HUES48 (cell line): ENCODE data around the gene TDRD1.
"Not testable (repeated sequence)": the region's sequence is repeated elsewhere in the genome, so short reads cannot be mapped to it uniquely, and the experiment has no call there.

Experiments used
- H3K27ac ChIP-seq: one replicate; pipeline ENCODE4 v1.7.0; 2013; ENCODE audit warnings: low read depth, low read length, inconsistent platforms
- H3K27me3 ChIP-seq: 2 replicates; pipeline ENCODE4 v1.6.1; 2013; ENCODE audit warnings: mild to moderate bottlenecking, low read length; ENCODE audit not compliant: control insufficient read depth, insufficient read depth
- H3K36me3 ChIP-seq: 2 replicates; pipeline ENCODE4 v1.6.1; 2013; ENCODE audit warnings: low read length; ENCODE audit not compliant: control insufficient read depth, insufficient read depth
- H3K4me1 ChIP-seq: 2 replicates; pipeline ENCODE4 v1.6.1; 2013; ENCODE audit warnings: mild to moderate bottlenecking, low read length; ENCODE audit not compliant: control insufficient read depth, insufficient read depth
- H3K4me3 ChIP-seq: 2 replicates; pipeline ENCODE4 v1.5.1; 2013; ENCODE audit warnings: mild to moderate bottlenecking, low read depth, low read length
- H3K9ac ChIP-seq: 2 replicates; pipeline ENCODE4 v1.6.1; 2013; ENCODE audit warnings: mild to moderate bottlenecking, low read depth, low read length, moderate library complexity
- H3K9me3 ChIP-seq: 2 replicates; pipeline ENCODE4 v1.6.1; 2013; ENCODE audit warnings: low read length; ENCODE audit not compliant: control insufficient read depth, insufficient read depth

Gene TDRD1

GRCh38 chr10:114179148-114179547, at the start of gene TDRD1:
TSS of gene TDRD1 (plus strand) at chr10:114179353. CDS start at chr10:114187832, 8,479 bp downstream.
- H3K36me3 ChIP-seq = no peaks in the 10 kb centered on the region
- H3K4me1 ChIP-seq = peaks cover 12% of the 10 kb centered on the region
- no peak within 1 kb of the TSS for H3K9ac ChIP-seq
- H3K9me3 ChIP-seq = no peaks in the 10 kb centered on the region
- no peaks in the 10 kb centered on the region for H3K27me3 ChIP-seq
- no peak within 1 kb of the TSS for H3K27ac ChIP-seq
- no peak within 1 kb of the TSS for H3K4me3 ChIP-seq

GRCh38 chr10:114131094-114131493, 48.1 kb upstream of the TDRD1 start:
- no peak overlapping the region for H3K27ac ChIP-seq
- H3K36me3 ChIP-seq = peaks cover 94% of the 10 kb centered on the region

DNA sequence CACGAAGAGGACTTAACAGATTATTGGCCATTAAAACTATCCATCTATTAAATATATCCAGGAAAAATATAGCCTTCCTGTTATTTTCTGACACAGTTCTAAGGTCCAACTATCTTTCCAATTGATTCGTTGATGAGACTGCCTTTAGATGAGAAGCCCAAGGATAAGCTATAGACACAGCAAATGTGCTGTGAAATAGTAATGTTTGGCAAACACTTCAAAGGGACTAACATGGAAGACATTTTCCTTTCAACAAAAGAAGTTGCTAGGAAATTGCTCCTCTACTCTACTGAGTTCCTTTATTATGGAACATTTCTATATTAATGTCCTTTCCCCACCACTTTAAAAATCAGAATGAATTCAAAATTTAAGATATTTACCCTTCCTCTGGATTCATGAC, 43.7 kb upstream of the TDRD1 start:
- Histone ChIP-seq H3K27me3 (no peaks in the 10 kb centered on the region), H3K36me3 (peaks cover 65% of the 10 kb centered on the region), H3K4me3 (no peak overlapping the region), H3K27ac (no peak overlapping the region), H3K9me3 (no peaks in the 10 kb centered on the region), H3K9ac (no peak overlapping the region), H3K4me1 (no peaks in the 10 kb centered on the region)

More at GRCh38 chr10:114131094-114131493, 48.1 kb upstream of the TDRD1 start:
- no peak overlapping the region for H3K9ac ChIP-seq
- no peak overlapping the region for H3K4me3 ChIP-seq
- H3K4me1 ChIP-seq = no peaks in the 10 kb centered on the region
- no peaks in the 10 kb centered on the region for H3K27me3 ChIP-seq
- no peaks in the 10 kb centered on the region for H3K9me3 ChIP-seq

DNA sequence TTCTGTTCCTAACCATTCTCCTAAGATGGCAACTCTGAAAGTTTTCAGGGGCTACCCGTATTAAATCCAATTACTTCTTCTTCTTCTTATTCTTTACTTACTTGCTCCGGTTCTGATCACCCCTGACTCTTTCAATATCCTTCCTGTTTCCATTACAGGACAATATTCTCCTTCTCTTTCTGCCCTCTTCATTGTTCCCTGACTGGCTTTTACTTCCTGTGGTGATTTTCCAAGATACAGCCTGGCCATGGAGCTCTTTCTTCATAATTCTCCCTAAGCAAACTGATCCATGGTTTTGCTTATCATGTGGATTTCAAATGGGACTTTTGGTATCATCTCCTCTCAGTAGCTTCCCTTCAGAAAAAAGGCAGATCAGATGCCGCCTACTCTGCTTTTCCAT, 40.6 kb upstream of the TDRD1 start:
- H3K27ac ChIP-seq = no peak overlapping the region
- no peak overlapping the region for H3K9ac ChIP-seq
- peaks cover 58% of the 10 kb centered on the region for H3K36me3 ChIP-seq
- no peaks in the 10 kb centered on the region for H3K9me3 ChIP-seq
- H3K4me3 ChIP-seq = no peak overlapping the region
- no peaks in the 10 kb centered on the region for H3K4me1 ChIP-seq
- no peaks in the 10 kb centered on the region for H3K27me3 ChIP-seq

GRCh38 chr10:114140036-114140435, 39.1 kb upstream of the TDRD1 start:
- H3K27me3 ChIP-seq = no peaks in the 10 kb centered on the region
- no peak overlapping the region for H3K4me3 ChIP-seq
- peaks cover 56% of the 10 kb centered on the region for H3K36me3 ChIP-seq
- H3K27ac ChIP-seq = no peak overlapping the region
- H3K9me3 ChIP-seq = no peaks in the 10 kb centered on the region
- H3K9ac ChIP-seq = no peak overlapping the region
- no peaks in the 10 kb centered on the region for H3K4me1 ChIP-seq

GRCh38 chr10:114140827-114141226, 38.3 kb upstream of the TDRD1 start:
- not testable (repeated sequence) for H3K4me1 ChIP-seq, H3K27me3 ChIP-seq, H3K27ac ChIP-seq, H3K9me3 ChIP-seq, H3K4me3 ChIP-seq, H3K9ac ChIP-seq
- H3K36me3 ChIP-seq = peaks cover 54% of the 10 kb centered on the region

DNA sequence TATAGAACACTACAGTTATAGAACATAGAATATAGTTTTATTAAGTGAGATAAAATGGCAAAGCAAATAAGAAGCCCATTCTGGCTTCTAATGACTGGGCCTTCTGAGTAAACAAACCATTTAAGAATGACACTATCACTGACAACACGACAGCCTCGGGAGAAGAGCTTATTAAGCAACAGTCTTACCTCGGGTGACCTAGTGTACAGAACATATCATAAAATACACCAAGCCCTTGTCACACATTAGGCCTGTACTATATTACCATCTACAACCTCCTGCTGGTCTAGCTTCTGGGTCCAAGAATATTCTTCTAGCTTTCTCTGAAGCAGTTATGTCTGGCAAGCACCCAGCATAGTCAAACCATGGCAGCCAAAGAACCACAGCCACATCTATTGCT, 37.1 kb upstream of the TDRD1 start:
- no peaks in the 10 kb centered on the region for H3K27me3 ChIP-seq
- no peaks in the 10 kb centered on the region for H3K9me3 ChIP-seq
- H3K36me3 ChIP-seq = peaks cover 49% of the 10 kb centered on the region
- no peak overlapping the region for H3K9ac ChIP-seq
- no peak overlapping the region for H3K4me3 ChIP-seq
- no peaks in the 10 kb centered on the region for H3K4me1 ChIP-seq
- H3K27ac ChIP-seq = no peak overlapping the region

DNA sequence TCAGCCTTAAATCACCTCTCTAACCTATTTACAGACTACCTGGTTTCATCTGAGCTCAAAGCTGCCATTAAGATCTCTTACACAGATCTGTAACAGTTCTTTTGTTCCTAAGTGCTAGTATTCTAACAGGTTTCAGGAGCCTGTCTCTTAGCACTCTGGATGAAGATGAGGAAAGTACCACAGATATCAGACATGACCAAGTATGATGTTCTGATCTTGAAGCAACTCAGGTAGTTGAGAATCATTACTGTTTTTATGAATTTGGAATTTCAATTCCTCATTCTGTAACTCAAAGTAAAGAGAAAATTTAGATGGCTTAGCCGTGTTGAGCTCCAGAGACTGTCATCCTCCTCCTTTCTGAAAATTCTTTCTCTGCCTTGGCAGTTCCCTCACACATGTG, 36.0 kb upstream of the TDRD1 start:
- Histone ChIP-seq H3K36me3 (peaks cover 53% of the 10 kb centered on the region), H3K4me3 (no peak overlapping the region), H3K9me3 (no peaks in the 10 kb centered on the region), H3K27ac (no peak overlapping the region), H3K27me3 (no peaks in the 10 kb centered on the region), H3K9ac (no peak overlapping the region), H3K4me1 (no peaks in the 10 kb centered on the region)

DNA sequence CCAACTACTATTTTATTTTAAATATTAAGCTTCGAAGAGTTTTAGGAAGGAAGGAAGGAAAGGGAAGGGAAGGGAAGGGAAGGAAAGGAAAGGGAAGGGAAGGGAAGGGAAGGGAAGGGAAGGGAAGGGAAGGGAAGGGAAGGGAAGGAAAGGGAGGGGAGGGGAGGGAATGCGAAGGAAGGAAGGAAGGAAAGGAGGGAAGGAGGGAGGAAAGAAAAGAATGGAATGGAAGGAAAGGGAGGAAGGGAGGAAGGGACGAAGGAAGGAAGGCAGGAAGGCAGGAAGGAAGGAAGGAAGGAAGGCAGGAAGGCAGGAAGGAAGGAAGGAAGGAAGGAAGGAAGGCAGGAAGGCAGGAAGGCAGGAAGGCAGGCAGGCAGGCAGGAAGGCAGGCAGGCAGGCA, 29.7 kb upstream of the TDRD1 start:
- H3K27ac ChIP-seq, H3K4me1 ChIP-seq, H3K4me3 ChIP-seq, H3K9ac ChIP-seq, H3K9me3 ChIP-seq, H3K27me3 ChIP-seq: not testable (repeated sequence)
- H3K36me3 ChIP-seq = peaks cover 59% of the 10 kb centered on the region

GRCh38 chr10:114151486-114151885, 27.7 kb upstream of the TDRD1 start:
- Histone ChIP-seq H3K4me3 (no peak overlapping the region), H3K9ac (no peak overlapping the region), H3K27me3 (no peaks in the 10 kb centered on the region), H3K36me3 (peaks cover 59% of the 10 kb centered on the region), H3K9me3 (no peaks in the 10 kb centered on the region), H3K4me1 (no peaks in the 10 kb centered on the region), H3K27ac (no peak overlapping the region)

DNA sequence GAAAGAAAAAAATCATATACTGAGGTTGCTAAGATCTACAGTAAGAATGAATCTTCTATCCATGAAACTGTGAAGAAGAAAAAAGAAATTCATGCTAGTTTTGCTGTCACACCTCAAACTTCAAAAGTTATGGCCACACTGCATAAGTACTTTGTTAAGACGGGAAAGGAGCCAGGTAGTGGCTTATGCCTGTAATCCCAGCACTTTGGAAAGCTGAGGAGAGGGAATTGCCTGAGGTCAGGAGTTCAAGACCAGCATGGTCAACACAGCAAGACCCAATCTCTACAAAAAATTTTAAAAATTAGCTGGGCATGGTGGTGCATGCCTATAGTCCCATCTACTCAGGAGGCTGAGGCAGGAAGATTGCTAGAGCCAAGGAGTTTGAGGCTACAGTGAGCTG, 27.3 kb upstream of the TDRD1 start:
- H3K4me3 ChIP-seq = no peak overlapping the region
- H3K27me3 ChIP-seq = no peaks in the 10 kb centered on the region
- no peaks in the 10 kb centered on the region for H3K9me3 ChIP-seq
- no peak overlapping the region for H3K9ac ChIP-seq
- no peak overlapping the region for H3K27ac ChIP-seq
- H3K36me3 ChIP-seq = peaks cover 58% of the 10 kb centered on the region
- H3K4me1 ChIP-seq = no peaks in the 10 kb centered on the region

GRCh38 chr10:114157912-114158311, 21.2 kb upstream of the TDRD1 start:
- no peaks in the 10 kb centered on the region for H3K9me3 ChIP-seq
- no peak overlapping the region for H3K9ac ChIP-seq
- no peak overlapping the region for H3K27ac ChIP-seq
- H3K27me3 ChIP-seq = no peaks in the 10 kb centered on the region
- no peak overlapping the region for H3K4me3 ChIP-seq
- peaks cover 36% of the 10 kb centered on the region for H3K36me3 ChIP-seq
- H3K4me1 ChIP-seq = no peaks in the 10 kb centered on the region
